GM23338 (cell line): ENCODE data around the gene PTGR3. TPM values are rescaled to one million over a fixed set of nuclear protein-coding genes. Genes with fewer than 3 reads are reported as not detected.

Experiments used
- ATAC-seq: fragments of 200-7000 bp; cut with Tn5 transposase; 3 replicates; pipeline ENCODE4 v1.9.1; 2020
- DNase-seq: peaks from one replicate; pipeline ENCODE4 v3.0.0-alpha.2; 2015; ENCODE audit warnings: low spot score
- H2AFZ ChIP-seq: fragments of 200-600 bp; sonication (generic); 2 replicates; pipeline ENCODE4 v1.8.0; 2016; ENCODE audit warnings: antibody characterized with exemption, mild to moderate bottlenecking, moderate library complexity
- H3F3A ChIP-seq: fragments of 200-600 bp; sonication (generic); replicated peaks from 2 replicates; pipeline ENCODE4 v1.8.0; 2017; ENCODE audit warnings: antibody characterized with exemption, mixed run types, low read depth
- H3K27ac ChIP-seq: fragments of 200-600 bp; sonication (generic); 2 replicates; pipeline ENCODE4 v1.6.1; 2016; ENCODE audit warnings: low read depth
- H3K27me3 ChIP-seq: fragments of 200-600 bp; sonication (generic); 2 replicates; pipeline ENCODE4 v1.8.0; 2016; ENCODE audit warnings: mild to moderate bottlenecking, mixed run types, moderate library complexity; ENCODE audit not compliant: insufficient read depth
- H3K36me3 ChIP-seq: fragments of 200-600 bp; sonication (generic); 2 replicates; pipeline ENCODE4 v1.8.0; 2016; ENCODE audit warnings: mild to moderate bottlenecking; ENCODE audit not compliant: insufficient read depth
- H3K4me1 ChIP-seq: fragments of 200-600 bp; sonication (generic); 2 replicates; pipeline ENCODE4 v1.8.0; 2016; ENCODE audit warnings: mild to moderate bottlenecking, moderate library complexity; ENCODE audit not compliant: insufficient read depth
- H3K4me2 ChIP-seq: fragments of 200-600 bp; sonication (generic); 2 replicates; pipeline ENCODE4 v1.7.1; 2017; ENCODE audit warnings: mixed run types
- H3K4me3 ChIP-seq: fragments of 200-600 bp; sonication (generic); 2 replicates; pipeline ENCODE4 v1.6.1; 2016; ENCODE audit warnings: mixed run types
- H3K79me2 ChIP-seq: fragments of 200-600 bp; sonication (generic); replicated peaks from 2 replicates; pipeline ENCODE4 v1.8.0; 2017; ENCODE audit warnings: mild to moderate bottlenecking; ENCODE audit not compliant: insufficient read depth
- H3K9me2 ChIP-seq: fragments of 200-600 bp; sonication (generic); 2 replicates; pipeline ENCODE4 v1.8.0; 2017; ENCODE audit not compliant: insufficient read depth
- H4K20me1 ChIP-seq: fragments of 200-600 bp; sonication (generic); replicated peaks from 2 replicates; pipeline ENCODE4 v1.8.0; 2017; ENCODE audit warnings: mild to moderate bottlenecking; ENCODE audit not compliant: insufficient read depth
- H3K27ac Mint-ChIP-seq: 2 replicates; pipeline ENCODE4 v1.8.0; 2020; ENCODE audit warnings: inconsistent platforms, mild to moderate bottlenecking, moderate library complexity, mixed read lengths
- H3K27me3 Mint-ChIP-seq: 3 replicates; pipeline ENCODE4 v1.8.0; 2022; ENCODE audit warnings: low read depth, mild to moderate bottlenecking, moderate library complexity, mixed read lengths, inconsistent platforms; ENCODE audit not compliant: insufficient read depth, poor library complexity
- H3K36me3 Mint-ChIP-seq: 3 replicates; pipeline ENCODE4 v1.8.0; 2021; ENCODE audit warnings: low read depth, mild to moderate bottlenecking, inconsistent platforms, moderate library complexity, mixed read lengths
- H3K4me1 Mint-ChIP-seq: 3 replicates; pipeline ENCODE4 v1.8.0; 2020; ENCODE audit warnings: mild to moderate bottlenecking, inconsistent platforms, mixed read lengths
- H3K4me3 Mint-ChIP-seq: 3 replicates; pipeline ENCODE4 v1.8.0; 2021; ENCODE audit warnings: moderate library complexity, mild to moderate bottlenecking, inconsistent platforms, mixed read lengths
- H3K9me3 Mint-ChIP-seq: 3 replicates; pipeline ENCODE4 v1.8.0; 2020; ENCODE audit warnings: moderate library complexity, mild to moderate bottlenecking, inconsistent platforms, mixed read lengths
- ETS1 ChIP-seq: IDR thresholded peaks from 2 replicates; pipeline ENCODE4 v1.6.1; 2016; ENCODE audit warnings: antibody characterized with exemption
- EZH2 ChIP-seq: fragments of 200-600 bp; sonication (generic); IDR thresholded peaks from one replicate; pipeline ENCODE4 v1.8.0; 2017; ENCODE audit warnings: antibody characterized with exemption, mild to moderate bottlenecking, low read depth; ENCODE audit not compliant: unreplicated experiment
- JUNB ChIP-seq: IDR thresholded peaks from one replicate; pipeline ENCODE4 v1.6.1; 2016; ENCODE audit warnings: antibody characterized with exemption; ENCODE audit not compliant: unreplicated experiment
- POLR2AphosphoS5 ChIP-seq: IDR thresholded peaks from 2 replicates; pipeline ENCODE4 v1.6.1; 2016; ENCODE audit warnings: antibody characterized with exemption, low read depth
- REST ChIP-seq: IDR thresholded peaks from one replicate; pipeline ENCODE4 v1.6.1; 2018; ENCODE audit warnings: antibody characterized with exemption; ENCODE audit not compliant: unreplicated experiment
- STAT1 ChIP-seq: IDR thresholded peaks from one replicate; pipeline ENCODE4 v1.6.1; 2016; ENCODE audit warnings: antibody characterized with exemption; ENCODE audit not compliant: unreplicated experiment
- ZNF331 ChIP-seq: fragments of 250-450 bp; sonication (Bioruptor Pico); IDR thresholded peaks from 2 replicates; pipeline ENCODE4 v1.5.0; 2020; ENCODE audit warnings: low read depth, mild to moderate bottlenecking, moderate library complexity
- polyA plus RNA-seq: library from polyadenylated mRNA; unstranded; fragments of >200 nt; fragmentation: Nextera tagmentation; extraction: Ambion mirVana; gene quantifications from 2 replicates; pipeline ENCODE4 v1.2.1, GENCODE V29; 2016
- total RNA-seq: library from RNA; depleted of rRNA; stranded (reverse); fragments of >200 nt; shearing (Covaris generic); gene quantifications from 2 replicates; pipeline ENCODE4 v1.2.3, GENCODE V29; 2014
- TF ChIP-seq, protein P1 (sequence below): fragments of 250-450 bp; sonication (Bioruptor Pico); IDR thresholded peaks from 2 replicates; pipeline ENCODE4 v1.5.0; 2020; ENCODE audit warnings: mild to moderate bottlenecking, moderate library complexity

Gene PTGR3
- total and polyA plus RNA-seq, 2 experiments from 2014 or later: 0.84 to 1.5 TPM

GRCh38 chr18:75222407-75222806 is 13.5 kb upstream of the PTGR3 start:
- Histone ChIP-seq H3K4me2 (no peak overlapping the region), H3K36me3 (no peaks in the 10 kb centered on the region), H4K20me1 (no peaks in the 10 kb centered on the region), H2AFZ (no peak overlapping the region; the same call in 1 of the 2 replicates), H3K79me2 (no peaks in the 10 kb centered on the region), H3K9me2 (no peaks in the 10 kb centered on the region), H3K4me1 (no peaks in the 10 kb centered on the region), H3K27me3 (no peaks in the 10 kb centered on the region), H3K4me3 (no peak overlapping the region), H3K27ac (no peak overlapping the region), H3F3A (no peaks in the 10 kb centered on the region)
- Mint-ChIP-seq H3K27me3 (peaks cover 2% of the 10 kb centered on the region), H3K27ac (no peak overlapping the region), H3K4me3 (no peak overlapping the region), H3K9me3 (no peaks in the 10 kb centered on the region), H3K4me1 (0 out of 3 replicates have a peak, but pooled peaks cover 3% of the 10 kb centered on the region), H3K36me3 (no peaks in the 10 kb centered on the region)
- no peak for ATAC-seq
- TF ChIP-seq, protein P1, sequence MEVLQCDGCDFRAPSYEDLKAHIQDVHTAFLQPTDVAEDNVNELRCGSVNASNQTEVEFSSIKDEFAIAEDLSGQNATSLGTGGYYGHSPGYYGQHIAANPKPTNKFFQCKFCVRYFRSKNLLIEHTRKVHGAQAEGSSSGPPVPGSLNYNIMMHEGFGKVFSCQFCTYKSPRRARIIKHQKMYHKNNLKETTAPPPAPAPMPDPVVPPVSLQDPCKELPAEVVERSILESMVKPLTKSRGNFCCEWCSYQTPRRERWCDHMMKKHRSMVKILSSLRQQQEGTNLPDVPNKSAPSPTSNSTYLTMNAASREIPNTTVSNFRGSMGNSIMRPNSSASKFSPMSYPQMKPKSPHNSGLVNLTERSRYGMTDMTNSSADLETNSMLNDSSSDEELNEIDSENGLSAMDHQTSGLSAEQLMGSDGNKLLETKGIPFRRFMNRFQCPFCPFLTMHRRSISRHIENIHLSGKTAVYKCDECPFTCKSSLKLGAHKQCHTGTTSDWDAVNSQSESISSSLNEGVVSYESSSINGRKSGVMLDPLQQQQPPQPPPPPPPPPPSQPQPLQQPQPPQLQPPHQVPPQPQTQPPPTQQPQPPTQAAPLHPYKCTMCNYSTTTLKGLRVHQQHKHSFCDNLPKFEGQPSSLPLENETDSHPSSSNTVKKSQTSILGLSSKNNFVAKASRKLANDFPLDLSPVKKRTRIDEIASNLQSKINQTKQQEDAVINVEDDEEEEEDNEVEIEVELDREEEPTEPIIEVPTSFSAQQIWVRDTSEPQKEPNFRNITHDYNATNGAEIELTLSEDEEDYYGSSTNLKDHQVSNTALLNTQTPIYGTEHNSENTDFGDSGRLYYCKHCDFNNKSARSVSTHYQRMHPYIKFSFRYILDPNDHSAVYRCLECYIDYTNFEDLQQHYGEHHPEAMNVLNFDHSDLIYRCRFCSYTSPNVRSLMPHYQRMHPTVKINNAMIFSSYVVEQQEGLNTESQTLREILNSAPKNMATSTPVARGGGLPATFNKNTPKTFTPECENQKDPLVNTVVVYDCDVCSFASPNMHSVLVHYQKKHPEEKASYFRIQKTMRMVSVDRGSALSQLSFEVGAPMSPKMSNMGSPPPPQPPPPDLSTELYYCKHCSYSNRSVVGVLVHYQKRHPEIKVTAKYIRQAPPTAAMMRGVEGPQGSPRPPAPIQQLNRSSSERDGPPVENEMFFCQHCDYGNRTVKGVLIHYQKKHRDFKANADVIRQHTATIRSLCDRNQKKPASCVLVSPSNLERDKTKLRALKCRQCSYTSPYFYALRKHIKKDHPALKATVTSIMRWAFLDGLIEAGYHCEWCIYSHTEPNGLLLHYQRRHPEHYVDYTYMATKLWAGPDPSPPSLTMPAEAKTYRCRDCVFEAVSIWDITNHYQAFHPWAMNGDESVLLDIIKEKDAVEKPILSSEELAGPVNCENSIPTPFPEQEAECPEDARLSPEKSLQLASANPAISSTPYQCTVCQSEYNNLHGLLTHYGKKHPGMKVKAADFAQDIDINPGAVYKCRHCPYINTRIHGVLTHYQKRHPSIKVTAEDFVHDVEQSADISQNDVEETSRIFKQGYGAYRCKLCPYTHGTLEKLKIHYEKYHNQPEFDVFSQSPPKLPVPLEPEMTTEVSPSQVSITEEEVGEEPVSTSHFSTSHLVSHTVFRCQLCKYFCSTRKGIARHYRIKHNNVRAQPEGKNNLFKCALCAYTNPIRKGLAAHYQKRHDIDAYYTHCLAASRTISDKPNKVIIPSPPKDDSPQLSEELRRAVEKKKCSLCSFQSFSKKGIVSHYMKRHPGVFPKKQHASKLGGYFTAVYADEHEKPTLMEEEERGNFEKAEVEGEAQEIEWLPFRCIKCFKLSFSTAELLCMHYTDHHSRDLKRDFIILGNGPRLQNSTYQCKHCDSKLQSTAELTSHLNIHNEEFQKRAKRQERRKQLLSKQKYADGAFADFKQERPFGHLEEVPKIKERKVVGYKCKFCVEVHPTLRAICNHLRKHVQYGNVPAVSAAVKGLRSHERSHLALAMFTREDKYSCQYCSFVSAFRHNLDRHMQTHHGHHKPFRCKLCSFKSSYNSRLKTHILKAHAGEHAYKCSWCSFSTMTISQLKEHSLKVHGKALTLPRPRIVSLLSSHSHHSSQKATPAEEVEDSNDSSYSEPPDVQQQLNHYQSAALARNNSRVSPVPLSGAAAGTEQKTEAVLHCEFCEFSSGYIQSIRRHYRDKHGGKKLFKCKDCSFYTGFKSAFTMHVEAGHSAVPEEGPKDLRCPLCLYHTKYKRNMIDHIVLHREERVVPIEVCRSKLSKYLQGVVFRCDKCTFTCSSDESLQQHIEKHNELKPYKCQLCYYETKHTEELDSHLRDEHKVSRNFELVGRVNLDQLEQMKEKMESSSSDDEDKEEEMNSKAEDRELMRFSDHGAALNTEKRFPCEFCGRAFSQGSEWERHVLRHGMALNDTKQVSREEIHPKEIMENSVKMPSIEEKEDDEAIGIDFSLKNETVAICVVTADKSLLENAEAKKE (CRISPR knock-in tag): no peak
- TF ChIP-seq EZH2: no peak
- no peak for TF ChIP-seq STAT1
- TF ChIP-seq JUNB: no peak
- no peak for TF ChIP-seq ETS1
- TF ChIP-seq POLR2AphosphoS5: no peak
- no peak for DNase-seq

DNA sequence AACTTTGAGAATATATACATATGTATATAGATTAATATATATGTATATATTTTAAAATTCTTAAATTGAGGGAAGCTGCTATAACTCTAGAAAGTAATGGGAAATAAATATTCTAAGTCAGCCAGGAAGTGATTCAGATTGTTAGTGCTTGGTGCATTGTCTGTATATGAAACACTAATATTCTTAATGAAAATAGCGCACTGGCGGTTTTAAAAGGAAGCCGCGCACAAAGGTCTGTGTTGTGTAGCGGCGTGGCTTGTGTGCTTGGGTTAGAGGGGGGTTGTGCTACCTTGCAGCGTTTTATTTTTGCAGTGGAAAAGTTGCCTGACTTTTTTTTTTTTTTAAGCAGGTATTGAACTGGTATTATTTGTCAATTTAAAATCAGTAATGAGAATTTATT is 13.0 kb upstream of the PTGR3 start:
- Histone ChIP-seq H3K27ac (no peak overlapping the region), H3K27me3 (no peaks in the 10 kb centered on the region), H3K4me1 (no peaks in the 10 kb centered on the region), H3K36me3 (no peaks in the 10 kb centered on the region), H3F3A (no peaks in the 10 kb centered on the region), H3K79me2 (no peaks in the 10 kb centered on the region), H3K4me2 (no peak overlapping the region), H2AFZ (no peak overlapping the region; the same call in 1 of the 2 replicates), H3K9me2 (no peaks in the 10 kb centered on the region), H4K20me1 (no peaks in the 10 kb centered on the region), H3K4me3 (no peak overlapping the region)
- peaks cover 2% of the 10 kb centered on the region for H3K27me3 Mint-ChIP-seq
- no peaks in the 10 kb centered on the region for H3K4me1 Mint-ChIP-seq
- H3K27ac Mint-ChIP-seq: no peak overlapping the region
- no peaks in the 10 kb centered on the region for H3K9me3 Mint-ChIP-seq
- DNase-seq (no peak), ATAC-seq (no peak)
- no peaks in the 10 kb centered on the region for H3K36me3 Mint-ChIP-seq
- H3K4me3 Mint-ChIP-seq: no peak overlapping the region
- TF ChIP-seq ETS1 (no peak), ZNF331 (CRISPR knock-in tag) (no peak), REST (no peak)
